HG03378 (cell line): ENCODE data around the gene CIB2.

Experiments used
- ATAC-seq: cut with Tn5 transposase; IDR thresholded peaks from one replicate; pipeline ENCODE4 v1.9.1; 2021; ENCODE audit warnings: mild to moderate bottlenecking, moderate library complexity; ENCODE audit not compliant: unreplicated experiment

The CIB2 gene

DNA sequence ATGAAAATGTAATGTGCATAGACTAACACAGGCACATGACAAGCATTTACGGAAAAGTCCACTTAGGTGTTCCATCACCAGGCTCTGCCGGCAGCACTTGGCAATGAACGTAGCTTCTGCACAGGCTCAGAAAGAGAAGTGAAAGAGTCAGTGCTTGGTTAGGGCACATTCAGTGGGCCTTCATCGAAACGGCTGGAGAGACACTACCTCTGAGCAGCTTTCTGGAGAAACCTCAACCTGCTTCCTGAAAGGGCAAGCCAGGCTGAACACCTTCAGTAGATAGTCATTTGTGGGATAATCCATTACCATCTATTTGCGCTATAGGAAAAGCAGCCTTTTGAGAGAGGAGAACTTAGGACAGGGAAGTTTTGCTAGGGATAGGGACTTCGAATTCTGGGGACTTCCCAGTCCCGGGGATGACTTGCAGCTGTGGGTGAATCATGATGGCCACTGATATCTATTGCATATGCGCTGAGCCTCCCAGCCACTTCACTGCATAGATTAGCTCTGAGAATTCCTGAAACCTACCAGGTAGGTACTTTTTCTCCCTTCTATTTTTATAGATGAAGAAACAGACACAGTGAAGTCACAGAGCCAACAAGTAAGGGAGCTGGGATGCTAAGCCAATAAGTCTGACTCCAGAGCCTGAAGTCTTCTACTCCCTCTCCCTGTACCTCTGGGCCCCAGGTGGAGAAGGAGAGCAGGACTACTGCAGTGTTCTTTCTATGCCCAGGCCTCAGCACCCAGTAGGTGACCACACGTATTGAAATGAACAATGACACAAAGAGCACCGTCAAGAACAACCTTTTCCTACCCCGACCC is 43.1 kb downstream of the CIB2 start:
- ATAC-seq: no peak

DNA sequence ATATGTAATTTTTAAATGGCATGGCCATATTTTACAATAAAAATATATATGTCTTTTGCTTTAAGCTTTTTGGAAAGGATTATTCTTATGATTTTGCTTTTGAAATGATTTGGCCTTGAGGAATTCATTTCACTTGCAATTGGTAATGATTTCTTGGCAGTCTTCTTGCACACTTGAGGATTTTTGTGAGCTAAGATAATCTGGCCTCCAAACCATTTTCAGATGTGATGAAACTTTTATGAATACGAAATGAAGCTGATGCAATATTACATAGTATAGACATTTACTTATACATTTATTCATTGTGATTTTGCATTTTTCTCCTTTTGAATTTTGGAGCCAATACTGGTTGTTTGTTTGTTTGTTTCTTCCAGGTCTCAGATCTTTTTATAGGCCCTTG is 45.3 kb downstream of the CIB2 start:
- ATAC-seq: no peak

DNA sequence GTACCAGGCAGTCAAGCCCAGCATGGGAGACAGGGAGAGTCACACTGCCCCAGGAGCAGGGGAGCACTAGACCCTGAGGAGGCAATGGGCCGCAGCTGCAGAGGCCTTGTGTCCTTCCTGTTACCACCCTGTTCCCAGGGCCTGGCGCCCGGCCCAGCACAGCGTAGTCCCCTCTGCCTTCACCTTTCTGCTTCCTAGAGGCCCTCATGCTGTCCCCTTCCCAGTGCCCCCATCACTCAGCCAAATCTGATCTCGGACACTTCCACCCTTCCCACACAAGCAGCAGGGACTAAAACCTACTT is 46.8 kb downstream of the CIB2 start:
- no peak for ATAC-seq

DNA sequence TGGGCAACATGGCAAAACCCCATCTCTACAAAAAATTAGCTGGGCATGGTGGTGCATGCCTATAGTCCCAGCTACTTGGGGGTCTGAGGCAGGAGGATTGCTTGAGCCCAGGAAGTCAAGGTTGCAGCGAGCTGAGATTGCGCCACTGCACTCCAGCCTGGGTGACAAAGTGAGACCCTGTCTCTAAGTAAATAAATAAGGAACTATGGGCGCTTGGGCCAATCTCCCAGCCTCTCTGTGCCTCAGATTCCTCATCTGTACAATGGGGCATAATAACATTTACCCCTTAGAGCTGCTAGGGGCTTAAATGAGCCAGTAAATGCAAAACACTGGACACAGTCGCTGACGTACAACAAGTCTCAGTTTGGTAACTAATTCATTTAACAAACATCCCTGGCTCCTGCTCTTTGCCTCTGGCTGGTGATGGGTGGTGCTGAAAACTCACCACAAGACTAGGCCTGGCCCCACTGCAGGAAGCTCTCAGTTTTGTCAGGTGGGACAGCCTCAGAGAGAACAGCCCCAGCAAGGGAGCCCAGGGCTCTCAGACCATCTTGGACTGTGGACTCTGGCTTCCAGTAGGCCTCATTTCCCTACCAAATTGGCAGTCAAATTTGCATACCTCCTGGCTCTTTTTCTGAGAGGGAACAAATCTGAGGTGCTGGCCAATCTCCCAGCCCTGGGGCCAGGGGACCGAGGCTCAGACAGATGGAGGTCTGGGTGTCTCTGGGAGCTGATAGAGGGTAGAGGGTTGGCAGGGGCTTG is 47.4 kb downstream of the CIB2 start:
- no peak for ATAC-seq

DNA sequence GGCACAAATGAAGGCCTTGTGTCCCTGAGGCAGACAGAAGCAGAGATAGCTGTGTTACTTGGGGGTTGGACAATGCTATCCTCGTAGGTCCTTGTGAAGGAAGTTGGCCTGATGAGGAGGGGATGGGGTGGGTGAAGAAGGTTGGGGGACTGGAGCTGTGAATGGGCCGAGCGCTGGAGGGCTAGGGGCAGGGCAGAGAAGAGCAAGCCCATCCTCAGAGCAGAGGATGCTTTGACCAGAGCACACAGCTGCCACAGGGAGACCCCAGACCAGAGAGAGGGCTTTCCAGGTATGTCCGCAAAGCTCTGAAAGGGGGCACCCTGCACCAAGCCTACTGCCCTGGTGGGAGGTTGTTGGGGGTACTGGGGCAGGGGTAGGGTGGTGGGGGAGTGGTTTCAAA is 48.1 kb downstream of the CIB2 start:
- no peak for ATAC-seq

DNA sequence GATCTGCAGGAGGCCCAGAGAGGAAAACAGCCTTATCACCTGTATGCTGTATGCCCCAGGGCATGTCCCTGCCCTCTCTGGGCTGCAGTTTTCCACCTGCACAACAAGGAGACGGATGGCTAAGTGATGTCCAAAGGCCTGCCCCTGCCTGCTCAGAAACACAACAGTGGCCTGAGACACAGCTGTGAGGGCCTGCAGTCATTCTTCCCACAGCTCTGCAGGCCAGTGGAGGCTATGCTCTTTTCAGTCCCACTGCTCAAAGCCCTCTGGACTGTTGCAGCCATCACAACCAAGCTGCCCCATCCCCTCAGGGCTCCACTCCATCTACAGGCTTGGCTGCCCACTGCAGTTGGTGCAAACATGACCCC is 48.5 kb downstream of the CIB2 start:
- ATAC-seq: no peak

DNA sequence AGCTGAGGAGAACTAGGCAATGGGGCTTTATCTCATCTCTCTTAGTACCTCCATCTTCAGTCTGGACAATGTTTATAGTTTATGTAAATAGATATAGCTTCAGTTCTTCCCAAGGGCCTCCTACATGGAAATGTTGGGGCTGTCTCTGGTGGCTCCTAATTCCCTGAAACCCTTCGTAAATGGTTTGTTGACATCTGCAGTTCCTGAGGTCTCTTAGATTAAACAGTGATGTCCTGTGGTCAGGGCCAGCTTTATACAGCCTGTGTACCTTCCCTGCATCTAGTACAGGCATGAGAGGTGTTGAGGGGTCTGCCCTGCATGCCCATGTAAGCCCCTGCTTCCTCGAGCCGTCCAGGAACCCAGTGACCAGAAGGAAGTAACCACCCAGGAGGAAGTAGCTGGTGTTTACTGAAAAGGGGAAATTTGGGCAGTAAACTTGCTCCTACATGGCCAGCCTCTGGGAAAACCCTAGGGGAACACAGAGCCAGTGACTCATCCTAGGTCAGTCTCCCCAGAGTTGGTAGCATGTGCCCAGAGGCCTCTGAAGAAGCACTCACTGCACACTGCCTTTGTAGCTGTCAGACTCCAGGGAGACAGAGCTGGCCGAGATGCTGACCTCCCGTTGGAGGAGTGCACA is 49.0 kb downstream of the CIB2 start:
- ATAC-seq: no peak

DNA sequence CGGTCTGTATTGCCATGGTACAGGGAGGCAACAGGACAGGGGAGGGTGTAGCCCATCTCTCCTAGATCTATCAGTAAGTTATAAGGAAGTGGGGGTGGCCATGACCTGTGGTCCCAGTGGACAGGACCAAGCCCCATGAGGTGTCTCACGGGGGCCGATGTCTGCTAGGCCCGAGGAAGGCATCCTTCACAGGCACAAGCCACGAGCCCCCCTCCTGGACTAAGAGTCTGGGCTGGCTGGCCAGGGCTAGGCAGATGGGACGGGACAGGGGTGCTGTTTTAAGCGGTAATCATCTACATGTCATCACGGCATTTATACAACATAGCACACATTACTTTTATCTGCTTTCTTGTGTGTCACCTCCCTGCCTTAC is 51.2 kb downstream of the CIB2 start:
- no peak for ATAC-seq

DNA sequence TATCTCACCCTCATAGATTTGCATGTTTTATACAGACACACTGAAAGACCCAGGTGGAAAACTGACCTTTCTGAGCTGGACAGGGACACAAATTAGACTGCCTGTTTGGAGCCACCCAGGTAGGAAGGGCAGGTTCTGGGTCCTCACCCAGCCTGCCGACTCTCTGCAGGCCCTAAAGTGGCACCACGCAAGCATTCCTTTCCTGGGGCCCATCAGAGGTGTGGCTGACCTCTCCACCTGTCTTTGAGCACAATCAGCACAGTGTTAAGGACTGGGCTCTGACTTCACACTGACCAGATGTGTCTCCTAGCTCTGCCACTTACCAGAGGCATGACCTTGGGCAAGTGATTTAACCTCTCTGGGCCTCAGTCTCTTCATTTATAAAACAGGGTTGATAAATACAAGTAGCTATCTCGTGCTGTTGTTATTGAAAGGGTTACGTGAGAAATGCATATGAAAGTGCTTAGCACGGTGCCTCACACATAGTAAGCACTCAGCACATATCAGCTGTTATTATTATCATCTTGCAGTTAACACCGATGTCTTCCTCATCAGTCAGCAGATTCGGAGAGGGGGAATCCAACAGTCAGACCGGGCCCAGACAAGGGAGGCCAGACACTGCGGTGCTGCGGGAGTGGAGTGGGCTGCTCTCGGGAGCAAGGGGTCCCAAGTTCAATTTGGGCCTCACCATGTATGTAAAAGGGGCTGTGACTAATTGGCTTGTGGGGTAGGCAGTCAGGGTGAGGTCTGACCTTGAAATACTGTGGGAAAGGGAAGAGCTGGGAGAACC is 51.8 kb downstream of the CIB2 start:
- ATAC-seq: no peak

DNA sequence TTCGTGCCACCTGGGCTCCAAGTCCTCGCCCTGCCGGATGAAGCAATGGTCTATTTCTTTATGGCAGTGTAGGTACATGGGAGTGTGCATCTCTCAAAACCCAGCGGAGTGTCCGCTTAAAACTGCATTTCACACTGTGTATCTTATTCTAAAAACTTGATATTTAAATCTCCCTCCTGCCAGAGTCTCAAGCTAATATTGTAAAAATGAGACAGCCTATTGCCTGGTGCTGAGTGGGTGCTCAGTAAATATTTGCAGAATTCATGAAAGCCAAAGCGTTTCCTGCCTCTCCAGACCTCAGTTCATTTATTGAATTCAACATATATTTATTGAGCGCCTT is 53.4 kb downstream of the CIB2 start:
- ATAC-seq: no peak

DNA sequence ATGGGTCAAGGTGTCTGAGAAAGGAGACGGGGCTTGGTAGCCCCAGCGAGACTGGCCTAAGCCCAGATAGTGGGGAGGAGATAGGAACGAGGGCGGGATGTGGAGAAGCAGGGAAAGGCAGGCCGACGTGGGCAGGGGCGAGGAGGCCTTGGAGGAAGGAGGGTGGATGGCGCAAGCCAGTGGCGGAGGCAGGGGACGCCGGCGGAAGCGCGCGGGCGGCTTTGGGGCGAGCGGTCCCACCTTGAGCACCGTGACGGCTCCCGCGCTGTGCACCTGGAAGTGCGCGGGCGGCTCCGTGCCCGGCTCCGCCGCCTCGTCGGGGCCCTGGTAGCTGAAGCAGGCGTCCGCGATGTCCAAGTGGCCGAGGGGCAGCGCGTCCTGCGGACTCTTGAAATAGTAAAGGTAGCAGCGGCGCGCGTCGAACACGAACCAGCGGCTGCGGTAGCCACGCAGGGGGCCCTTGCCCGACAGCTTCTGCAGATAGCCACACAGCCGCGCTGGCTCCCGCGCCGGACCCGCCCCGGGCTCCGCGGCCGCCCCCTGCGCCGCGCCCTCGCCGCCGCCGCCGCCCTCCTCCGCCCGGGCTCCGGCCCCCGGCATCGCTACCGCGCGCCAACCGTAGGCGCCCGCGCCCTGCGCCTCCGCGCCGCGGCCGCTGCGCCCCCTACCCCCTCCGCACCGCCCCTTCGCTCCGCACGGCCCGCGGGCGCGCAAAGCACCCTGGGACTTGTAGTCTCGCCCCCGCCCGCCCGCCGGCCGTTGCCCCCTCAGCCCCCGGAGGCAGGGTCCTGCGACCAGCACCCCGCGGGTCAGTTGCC is 54.0 kb downstream of the CIB2 start, which contains the start of gene TBC1D2B:
TBC1D2B (minus strand) TSS at position 659 of the 818 bp plus-strand sequence; CDS start at position 600, 59 bp downstream.
- ATAC-seq: peak; percentile 49

DNA sequence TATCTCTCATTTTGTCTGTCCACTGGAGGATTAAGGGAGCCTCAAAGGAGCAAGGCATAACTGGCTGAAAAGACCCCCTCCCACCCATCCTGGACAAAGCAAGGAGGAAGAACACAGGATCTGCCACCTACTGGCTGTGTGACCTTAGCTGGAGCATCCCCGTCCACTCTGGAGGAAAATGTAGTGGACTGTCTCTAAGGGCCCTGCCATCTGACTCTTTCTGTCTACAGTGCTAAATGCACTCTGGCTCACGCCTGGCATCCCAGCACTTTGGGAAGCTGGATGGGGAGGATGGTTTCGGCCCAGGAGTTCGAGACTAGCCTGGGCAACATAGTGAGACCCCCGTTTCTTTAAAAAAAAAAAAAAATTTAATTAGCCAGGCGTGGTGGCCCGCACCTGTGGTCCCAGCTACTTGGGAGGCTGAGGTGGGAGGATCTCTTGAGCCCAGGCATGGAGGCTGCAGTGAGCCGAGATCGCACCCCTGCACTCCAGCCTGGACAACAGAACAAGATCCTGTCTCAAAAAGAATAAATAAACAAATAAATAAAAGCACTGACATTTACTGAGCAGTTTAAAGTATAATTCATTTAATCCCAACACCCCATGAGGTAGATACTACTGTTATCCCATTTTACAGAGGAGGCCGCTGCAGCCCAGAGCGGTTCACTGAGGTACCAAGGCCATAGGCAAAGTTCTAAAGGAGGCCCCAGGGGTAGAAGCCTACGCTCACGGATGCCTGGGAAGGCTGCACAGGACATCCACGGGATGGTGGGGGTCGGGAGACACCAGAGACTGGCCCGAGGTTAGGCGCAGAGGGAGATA is 54.8 kb downstream of the CIB2 start:
- ATAC-seq: peak; percentile 14

DNA sequence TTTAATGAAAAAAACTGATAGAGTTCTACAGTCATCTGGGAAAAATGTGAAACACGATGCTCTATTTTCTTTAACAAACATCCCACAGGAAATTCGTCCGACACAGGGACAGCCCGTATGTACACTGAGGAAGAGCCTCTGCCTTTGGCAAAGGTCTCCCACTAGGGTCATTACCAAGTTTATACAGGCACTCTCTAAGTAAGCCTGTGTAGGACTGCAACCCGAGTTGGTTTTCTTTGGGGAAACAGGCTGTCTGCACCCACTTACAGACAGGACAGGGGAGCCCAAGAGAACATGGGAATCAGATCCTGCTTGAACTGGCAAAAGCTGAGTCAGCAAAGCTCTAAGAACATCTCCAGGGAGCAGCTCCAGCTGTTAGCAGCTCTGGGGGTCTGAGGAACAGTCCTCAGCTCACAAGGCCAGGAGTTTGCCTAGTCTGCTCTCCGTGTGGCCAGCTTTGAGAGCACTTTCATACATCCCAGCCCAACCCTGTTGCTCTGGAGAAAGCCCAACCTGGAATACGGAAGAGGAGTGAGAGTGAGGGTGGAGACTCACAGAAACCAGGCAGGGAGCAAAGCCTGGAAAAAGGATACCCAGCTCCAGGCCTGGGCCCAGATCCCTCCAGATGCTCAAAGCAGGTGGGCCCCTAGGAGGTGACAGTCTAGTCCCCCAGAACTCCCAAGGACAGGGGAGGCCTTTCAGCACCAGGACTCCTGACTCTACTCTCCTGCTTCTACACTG is 55.6 kb downstream of the CIB2 start:
- ATAC-seq: no peak

DNA sequence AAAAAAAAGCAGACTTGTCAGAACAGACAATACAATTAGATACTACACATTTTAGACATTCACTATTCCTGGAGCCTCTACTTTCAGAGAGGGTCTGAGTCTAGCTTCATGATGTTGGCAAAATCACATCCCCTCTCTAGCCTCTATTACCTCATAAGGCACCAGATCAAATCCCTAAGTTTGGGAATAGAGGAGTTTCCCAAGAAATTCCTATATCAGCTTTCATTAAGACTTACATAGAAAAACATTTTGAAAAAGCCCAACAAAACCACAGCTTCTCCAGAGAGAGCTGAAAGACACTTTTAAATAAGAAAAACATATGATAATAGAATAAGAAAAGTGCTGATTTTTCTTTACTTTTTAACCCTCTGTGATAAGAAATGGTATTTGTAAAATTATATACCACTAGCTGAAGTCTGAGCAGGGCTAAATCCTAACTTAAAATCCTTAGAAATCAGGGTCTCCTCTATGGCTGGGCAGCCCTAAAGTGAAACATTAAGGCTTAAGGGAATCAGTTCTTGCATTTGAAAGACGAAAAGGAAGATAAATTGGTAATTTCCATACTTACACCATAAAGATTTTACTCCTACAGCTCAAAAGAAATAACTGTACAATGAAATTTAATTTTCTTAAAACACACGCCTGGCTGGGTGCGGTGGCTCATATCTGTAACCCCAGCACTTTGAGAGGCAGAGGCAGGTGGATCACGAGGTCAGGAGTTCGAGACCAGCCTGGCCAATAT is 58.0 kb downstream of the CIB2 start:
- no peak for ATAC-seq

DNA sequence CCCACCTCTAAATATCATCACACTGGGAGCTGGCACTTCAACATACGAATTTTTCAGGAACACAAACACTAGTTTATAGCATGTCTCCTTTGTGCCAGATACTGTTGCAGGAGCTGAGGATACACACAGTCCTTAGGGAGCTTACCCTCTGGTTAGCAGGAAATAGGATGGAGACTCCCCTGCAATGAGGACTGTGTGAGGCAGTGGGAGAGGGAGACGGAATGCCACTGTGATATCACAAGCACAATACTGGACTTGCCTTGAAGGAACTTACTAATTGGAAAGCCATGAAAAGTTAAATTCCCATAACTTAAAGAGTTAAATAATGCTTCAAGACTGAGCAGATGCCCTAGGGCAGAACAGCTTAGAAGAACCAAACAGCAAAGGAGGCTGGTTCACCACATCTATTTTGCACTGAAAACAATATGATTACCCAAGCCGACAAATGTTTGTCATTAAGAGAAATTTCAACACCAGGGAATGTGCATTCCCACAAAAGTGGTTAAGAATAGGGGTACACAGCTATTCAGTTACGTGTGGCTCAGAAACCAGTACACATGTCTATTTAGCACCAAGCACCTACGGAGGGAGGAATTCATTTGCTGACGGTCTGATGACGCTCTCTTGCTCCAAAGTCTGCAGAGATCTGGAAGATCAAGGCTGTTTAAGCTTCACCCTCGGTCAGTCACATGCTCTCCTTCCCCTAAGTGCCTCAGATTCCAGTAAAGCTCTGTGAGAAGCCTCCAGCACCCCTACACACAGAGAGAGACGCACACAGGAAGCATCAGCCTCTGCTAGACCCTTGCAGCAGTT is 59.0 kb downstream of the CIB2 start:
- no peak for ATAC-seq

DNA sequence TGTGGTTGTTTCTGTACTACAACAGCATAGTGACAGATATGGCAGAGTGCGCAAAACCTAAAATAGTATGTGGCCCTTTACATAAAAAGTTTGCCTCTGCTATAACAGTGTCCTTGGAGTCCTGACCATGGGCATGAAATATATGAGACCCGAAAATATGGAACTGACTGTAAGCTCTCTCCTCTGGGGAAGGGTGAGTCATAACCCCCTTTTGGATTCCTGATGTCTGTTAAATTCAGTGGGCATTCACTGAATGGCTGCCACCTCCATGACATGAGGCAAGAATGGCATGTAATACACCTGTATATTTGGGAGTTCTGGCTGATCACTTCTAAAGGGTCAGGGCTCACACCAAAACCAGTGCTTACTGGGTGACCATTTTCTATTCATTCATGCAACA is 59.9 kb downstream of the CIB2 start:
- no peak for ATAC-seq

DNA sequence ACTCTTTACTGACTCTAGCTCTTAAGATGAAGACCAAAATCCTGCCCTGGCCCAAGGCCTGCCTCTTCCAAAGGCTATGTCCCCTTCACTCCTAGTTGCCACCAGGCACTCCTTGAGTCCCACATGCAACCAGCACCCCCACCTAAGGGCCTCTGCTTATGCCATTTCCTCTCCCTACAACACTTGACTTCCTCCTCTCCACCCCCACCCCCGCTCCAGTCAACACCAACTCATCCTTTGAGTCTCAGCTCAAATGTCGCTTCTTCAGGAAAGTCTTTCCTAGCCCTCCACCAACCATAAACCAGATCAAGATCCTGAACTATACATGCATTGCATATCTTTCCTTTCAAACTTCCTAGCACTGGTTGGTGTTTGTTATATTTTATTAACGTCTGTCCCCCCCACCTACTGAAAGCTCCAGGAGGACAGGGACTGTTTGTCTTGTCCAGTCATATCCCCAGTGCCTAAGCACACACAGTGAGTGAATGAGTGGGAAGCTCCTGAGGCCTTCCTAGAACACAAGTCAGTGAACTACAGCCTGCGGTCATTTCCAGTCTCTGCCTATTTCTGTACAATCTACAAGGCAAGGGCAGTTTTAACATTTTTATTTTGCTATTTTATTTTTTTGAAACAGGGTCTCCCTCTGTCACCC is 61.1 kb downstream of the CIB2 start:
- ATAC-seq: no peak
